GM23248 (cell line): ENCODE results near the gene PIERCE2.

Experiments
- EZH2 ChIP-seq: fragments of 200-600 bp; sonication (generic); IDR thresholded peaks from 2 replicates; pipeline ENCODE4 v1.6.1; 2018; ENCODE audit warnings: antibody characterized with exemption, mild to moderate bottlenecking; ENCODE audit not compliant: insufficient read depth, poor library complexity, severe bottlenecking
- EZH2phosphoT487 ChIP-seq: fragments of 200-600 bp; sonication (generic); IDR thresholded peaks from 2 replicates; pipeline ENCODE4 v1.6.1; 2018; ENCODE audit warnings: antibody characterized with exemption, moderate library complexity, mild to moderate bottlenecking, low read depth; ENCODE audit not compliant: insufficient read depth

DNA sequence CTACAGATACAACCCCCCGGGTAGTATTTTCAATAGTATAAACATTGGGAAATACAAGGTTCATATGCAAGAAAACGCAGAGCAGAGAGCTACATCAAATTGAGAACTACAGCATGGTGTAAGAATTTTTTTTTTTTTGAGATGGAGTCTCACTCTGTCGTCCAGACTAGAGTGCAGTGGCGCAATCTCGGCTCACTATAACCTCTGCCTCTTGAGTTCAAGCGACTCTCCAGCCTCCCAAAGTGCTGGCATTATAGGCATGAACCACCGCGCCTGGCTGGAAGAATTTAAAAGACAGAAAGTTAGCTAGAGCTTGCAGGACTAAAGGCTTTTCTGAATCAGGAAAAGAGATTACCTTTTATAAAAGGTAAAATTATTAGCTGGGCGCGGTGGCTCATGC lies 47.2 kb upstream of the PIERCE2 start:
- TF ChIP-seq EZH2 (no peak), EZH2phosphoT487 (no peak)
